ENCODE data around the gene VTI1A. TPM values are rescaled to one million over a fixed set of nuclear protein-coding genes. Genes with fewer than 3 reads are reported as not detected.

Gene VTI1A
- total and polyA plus RNA-seq, 2 of the 8 experiments (the other 6 are each of a cell fraction or from before 2014, with no cell fraction given), result 6.0 to 20.0 TPM

GRCh38 chr10:112821663-112822062 lies 374.6 kb downstream of the VTI1A start:
- Histone ChIP-seq H3K18ac (ENCODE audit: extremely low read depth, low read length) (no peak overlapping the region), H2AFZ (ENCODE audit: low read length) (no peak overlapping the region), H2BK12ac (ENCODE audit: low read depth, low read length) (peak overlapping the region; percentile 56; the same call in 1 of the 2 replicates), H3K4ac (replicated peaks; ENCODE audit: insufficient read length, low read depth, low read length) (no peak overlapping the region), H4K20me1 (replicated peaks in 1 of 2; ENCODE audit: control insufficient read depth in 1 of 2, insufficient read depth in 2 of 2, low read length in 2 of 2) (no peaks in the 10 kb centered on the region), H4K8ac (ENCODE audit: extremely low read depth, insufficient read depth, low read length) (0 out of 2 replicates have a peak overlapping the region, but pooled peaks have one; percentile 5), H3K27ac (ENCODE audit: low read depth, low read length) (no peak overlapping the region), H3K4me2 (ENCODE audit: insufficient read depth in 1 of 2, low read depth in 2 of 2, low read length in 2 of 2) (no peak overlapping the region), H3K9ac (replicated peaks in 1 of 4; ENCODE audit: extremely low read depth in 1 of 4, low read depth in 3 of 4, low read length in 3 of 4) (no peak overlapping the region), H3K27me3 (replicated peaks in 1 of 4; ENCODE audit: control insufficient read depth in 3 of 4, extremely low read depth in 1 of 4, insufficient read depth in 3 of 4, low read length in 3 of 4) (no peaks in the 10 kb centered on the region), H3K9me3 (ENCODE audit: insufficient read depth in 2 of 2, low read depth in 1 of 2, low read length in 1 of 2) (no peaks in the 10 kb centered on the region), H4K5ac (ENCODE audit: insufficient read length, low read depth, low read length) (no peak overlapping the region), H4K91ac (replicated peaks; ENCODE audit: insufficient read length, low read length) (no peak overlapping the region), H3K56ac (replicated peaks; ENCODE audit: insufficient read length, low read depth, low read length) (no peak overlapping the region), H3K79me2 (ENCODE audit: control insufficient read depth in 1 of 2, insufficient read depth in 2 of 2, low read length in 2 of 2) (no peaks in the 10 kb centered on the region), H3K79me1 (ENCODE audit: low read depth, low read length) (no peaks in the 10 kb centered on the region), H3K14ac (ENCODE audit: insufficient read length) (no peak overlapping the region), H3K4me1 (replicated peaks in 1 of 4; ENCODE audit: control insufficient read depth in 3 of 4, insufficient read depth in 4 of 4, low read length in 3 of 4) (peaks cover 0 to 6% (median 2%) of the 10 kb centered on the region in 4 experiments; a peak in 4 of 7 replicates), H3K4me3 (ENCODE audit: extremely low read depth in 1 of 4, insufficient read depth in 2 of 4, low read depth in 3 of 4, low read length in 4 of 4) (no peak overlapping the region), H2BK120ac (replicated peaks; ENCODE audit: low read depth, low read length) (no peak overlapping the region), H3K36me3 (ENCODE audit: control insufficient read depth in 2 of 4, insufficient read depth in 4 of 4, low read length in 3 of 4) (no peaks in the 10 kb centered on the region), H2BK5ac (ENCODE audit: low read depth, low read length) (peak overlapping the region; percentile 57; the same call in 1 of the 2 replicates), H3K23me2 (ENCODE audit: low read depth, low read length) (no peaks in the 10 kb centered on the region), H2BK15ac (ENCODE audit: low read length) (no peak overlapping the region), H3K23ac (ENCODE audit: insufficient read length) (no peak overlapping the region), H2AK5ac (ENCODE audit: low read depth, low read length) (no peak overlapping the region), H2BK20ac (ENCODE audit: low read length) (no peak overlapping the region)
- FAIRE-seq, result no peak
- ChIA-PET POLR2A (ENCODE audit: partially characterized antibody) (interaction anchor here (0.9 to 2.6 kb wide), 3 partner anchors 9 to 11 kb away, joined by 5 to 8 read pairs (median 5); no protein-coding TSS in a partner anchor), CTCF (ENCODE audit: partially characterized antibody) (interaction anchor here (1.0 to 1.9 kb wide), 4 partner anchors 11 to 101 kb away, joined by 3 to 9 read pairs (median 3); no protein-coding TSS in a partner anchor)
- TF ChIP-seq, protein P1, sequence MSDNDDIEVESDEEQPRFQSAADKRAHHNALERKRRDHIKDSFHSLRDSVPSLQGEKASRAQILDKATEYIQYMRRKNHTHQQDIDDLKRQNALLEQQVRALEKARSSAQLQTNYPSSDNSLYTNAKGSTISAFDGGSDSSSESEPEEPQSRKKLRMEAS (IDR thresholded peaks at IDR 0.05), result no peak
- no peak for TF ChIP-seq POLR2A (IDR thresholded peaks at IDR 0.05; ENCODE audit: control extremely low read depth in 1 of 2, low read depth in 2 of 2, low read length in 2 of 2)
- TF ChIP-seq SP2 (IDR thresholded peaks at IDR 0.05; ENCODE audit: low read length), result no peak
- no peak for TF ChIP-seq ASH2L (IDR thresholded peaks at IDR 0.05; ENCODE audit: low read length)
- 95% methylated on average over 7 of the region's 7 CpGs; no CpG with 5 or more reads in 1 of the 2 experiments for WGBS, 2 experiments (ENCODE audit: extremely low coverage in 1 of 2, insufficient coverage in 1 of 2, insufficient read length in 1 of 2, insufficient replicate concordance in 2 of 2, low coverage in 1 of 2, low lambda C conversion rate in 2 of 2, missing lambda C conversion rate in 1 of 2)
- no peak for DNase-seq (ENCODE audit: low read depth in 1 of 2, low spot score in 2 of 2)
